ENCODE data around the gene MCTP1.
A peak's percentile ranks its signal among the peaks of the same experiment; 100 is the strongest.

Gene MCTP1

DNA sequence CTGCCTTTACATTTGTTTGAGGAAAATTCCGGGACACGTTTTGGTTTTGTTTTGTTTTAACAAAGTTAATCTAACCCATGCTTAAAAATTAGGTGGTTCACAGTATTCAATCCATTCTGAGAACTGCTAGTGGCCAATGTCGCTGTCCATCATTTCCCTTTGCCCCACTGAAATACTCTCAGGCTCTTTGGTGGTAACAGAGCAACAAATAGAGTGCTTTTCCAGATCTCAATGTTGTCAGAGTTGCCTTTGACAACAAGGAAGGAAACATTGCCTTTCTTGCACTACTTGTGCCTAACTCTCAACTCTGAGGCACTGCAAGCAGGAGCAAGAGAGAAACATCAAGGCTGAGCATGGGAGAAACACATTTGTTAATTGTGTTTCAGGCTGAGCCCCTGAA lies 154.0 kb downstream of the MCTP1 start:
- H3K9ac ChIP-seq (ENCODE audit: low read length) = no peak overlapping the region
- no peaks in the 10 kb centered on the region for H3K79me1 ChIP-seq (ENCODE audit: low read length)
- H2BK120ac ChIP-seq (ENCODE audit: low read depth, low read length) = no peak overlapping the region
- WGBS (ENCODE audit: extremely low coverage, insufficient coverage, low lambda C conversion rate) = no CpG with 5 or more reads among the region's 3 CpGs
- H3K27me3 ChIP-seq (ENCODE audit: insufficient read depth, low read length, poor library complexity) = no peaks in the 10 kb centered on the region
- H2BK15ac ChIP-seq (replicated peaks; ENCODE audit: low read depth) = no peak overlapping the region
- H2BK5ac ChIP-seq (ENCODE audit: low read length) = no peak overlapping the region
- no peak overlapping the region for H3K18ac ChIP-seq (ENCODE audit: low read length)
- no peak overlapping the region for H3K4me2 ChIP-seq (ENCODE audit: low read length)
- H2AK5ac ChIP-seq (ENCODE audit: low read length) = no peak overlapping the region
- H3K36me3 ChIP-seq (ENCODE audit: control insufficient read depth, insufficient read depth, low read length) = no peaks in the 10 kb centered on the region
- no peak overlapping the region for H3K56ac ChIP-seq (ENCODE audit: low read length)
- H3K4me1 ChIP-seq (ENCODE audit: control insufficient read depth, low read depth, low read length) = no peaks in the 10 kb centered on the region
- H3K79me2 ChIP-seq (ENCODE audit: control insufficient read depth, insufficient read depth, low read length) = no peaks in the 10 kb centered on the region
- H3K23ac ChIP-seq (ENCODE audit: low read length) = no peak overlapping the region
- H3K27ac ChIP-seq (ENCODE audit: low read depth, low read length) = no peak overlapping the region
- no peak overlapping the region for H4K5ac ChIP-seq (ENCODE audit: low read length)
- DNase-seq = peak; percentile 63
- H4K8ac ChIP-seq (ENCODE audit: low read depth, low read length) = no peak overlapping the region
- H3K4ac ChIP-seq (ENCODE audit: low read depth, low read length) = no peak overlapping the region
- no peak overlapping the region for H3K4me3 ChIP-seq (ENCODE audit: low read length)

DNA sequence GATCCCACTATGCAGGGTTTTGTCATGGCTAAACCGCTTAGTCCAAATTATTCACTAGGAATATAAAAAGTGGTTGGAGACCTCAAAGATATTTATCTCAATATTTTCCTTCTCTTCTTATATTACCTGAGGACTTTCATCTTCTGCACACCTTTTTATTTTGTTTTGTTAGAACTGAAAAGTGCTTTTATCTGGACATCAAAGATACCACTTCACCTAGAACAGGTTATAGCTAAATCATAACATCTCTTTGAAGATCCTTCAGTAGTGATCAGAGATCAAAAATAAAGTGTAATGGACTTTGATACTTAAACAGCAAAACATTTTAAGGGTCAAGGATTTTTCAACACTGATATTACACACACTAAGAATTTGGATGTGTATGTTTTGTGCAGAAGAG lies 160.2 kb downstream of the MCTP1 start:
- Histone ChIP-seq H2BK15ac (replicated peaks; ENCODE audit: low read depth) (no peak overlapping the region), H3K27ac (ENCODE audit: low read depth, low read length) (no peak overlapping the region), H4K8ac (ENCODE audit: low read depth, low read length) (no peak overlapping the region), H3K4me2 (ENCODE audit: low read length) (no peak overlapping the region), H3K4ac (ENCODE audit: low read depth, low read length) (no peak overlapping the region), H3K79me2 (ENCODE audit: control insufficient read depth, insufficient read depth, low read length) (no peaks in the 10 kb centered on the region), H3K23ac (ENCODE audit: low read length) (no peak overlapping the region), H3K27me3 (ENCODE audit: insufficient read depth, low read length, poor library complexity) (no peaks in the 10 kb centered on the region), H3K9ac (ENCODE audit: low read length) (no peak overlapping the region), H2BK120ac (ENCODE audit: low read depth, low read length) (no peak overlapping the region), H3K4me3 (ENCODE audit: low read length) (no peak overlapping the region), H3K18ac (ENCODE audit: low read length) (no peak overlapping the region), H3K56ac (ENCODE audit: low read length) (no peak overlapping the region), H3K4me1 (ENCODE audit: control insufficient read depth, low read depth, low read length) (no peaks in the 10 kb centered on the region), H3K36me3 (ENCODE audit: control insufficient read depth, insufficient read depth, low read length) (no peaks in the 10 kb centered on the region), H4K5ac (ENCODE audit: low read length) (no peak overlapping the region), H3K79me1 (ENCODE audit: low read length) (no peaks in the 10 kb centered on the region), H2BK5ac (ENCODE audit: low read length) (no peak overlapping the region), H2AK5ac (ENCODE audit: low read length) (no peak overlapping the region)
- no CpG with 5 or more reads among the region's 1 CpG for WGBS (ENCODE audit: extremely low coverage, insufficient coverage, low lambda C conversion rate)
- no peak for DNase-seq

DNA sequence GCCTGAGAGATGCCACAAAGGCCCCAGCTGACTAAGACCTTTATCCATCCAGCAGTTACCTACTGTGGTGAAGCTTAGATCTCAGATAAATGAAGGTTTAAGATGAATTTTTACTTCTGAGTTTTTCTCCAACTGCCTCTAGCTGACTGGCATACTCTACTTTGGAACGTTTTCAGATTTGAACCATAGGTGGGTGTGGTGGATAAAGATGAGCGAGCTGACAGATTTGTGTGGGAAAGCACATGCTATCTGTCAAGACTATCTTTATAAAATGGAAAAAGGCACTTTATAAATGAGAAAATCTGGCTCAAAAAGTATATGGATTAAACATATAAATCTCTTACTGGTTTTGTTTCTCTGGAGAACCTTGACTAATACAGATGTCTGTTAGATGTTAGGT lies 160.8 kb downstream of the MCTP1 start:
- no CpG with 5 or more reads among the region's 2 CpGs for WGBS (ENCODE audit: extremely low coverage, insufficient coverage, low lambda C conversion rate)
- Histone ChIP-seq H3K79me2 (ENCODE audit: control insufficient read depth, insufficient read depth, low read length) (no peaks in the 10 kb centered on the region), H3K4me1 (ENCODE audit: control insufficient read depth, low read depth, low read length) (no peaks in the 10 kb centered on the region), H2AK5ac (ENCODE audit: low read length) (no peak overlapping the region), H3K23ac (ENCODE audit: low read length) (no peak overlapping the region), H4K5ac (ENCODE audit: low read length) (no peak overlapping the region), H3K56ac (ENCODE audit: low read length) (no peak overlapping the region), H3K4ac (ENCODE audit: low read depth, low read length) (no peak overlapping the region), H3K36me3 (ENCODE audit: control insufficient read depth, insufficient read depth, low read length) (no peaks in the 10 kb centered on the region), H2BK5ac (ENCODE audit: low read length) (no peak overlapping the region), H3K27me3 (ENCODE audit: insufficient read depth, low read length, poor library complexity) (no peaks in the 10 kb centered on the region), H3K4me3 (ENCODE audit: low read length) (no peak overlapping the region), H3K18ac (ENCODE audit: low read length) (no peak overlapping the region), H3K9ac (ENCODE audit: low read length) (no peak overlapping the region), H3K27ac (ENCODE audit: low read depth, low read length) (no peak overlapping the region), H2BK120ac (ENCODE audit: low read depth, low read length) (no peak overlapping the region), H3K79me1 (ENCODE audit: low read length) (no peaks in the 10 kb centered on the region), H2BK15ac (replicated peaks; ENCODE audit: low read depth) (no peak overlapping the region), H3K4me2 (ENCODE audit: low read length) (no peak overlapping the region), H4K8ac (ENCODE audit: low read depth, low read length) (no peak overlapping the region)
- DNase-seq = no peak

DNA sequence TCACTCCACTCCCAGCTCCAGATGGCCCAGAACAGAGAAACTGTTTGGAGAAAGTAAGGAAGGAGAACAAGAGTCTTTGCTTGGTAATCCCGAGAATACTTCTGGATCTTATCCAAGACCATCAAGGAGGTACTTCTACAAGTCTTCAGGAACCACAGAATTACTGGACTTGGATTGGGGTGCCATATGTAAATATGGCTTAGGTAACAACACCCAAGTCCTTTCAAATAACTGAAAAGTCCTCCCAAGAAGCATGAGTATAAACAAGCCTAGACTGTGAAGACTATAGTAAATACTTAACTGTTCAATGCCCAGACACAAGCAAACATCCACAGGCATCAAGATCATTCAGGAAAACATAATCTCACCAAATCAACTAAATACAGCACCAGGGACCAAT lies 170.0 kb downstream of the MCTP1 start:
- H2AK5ac ChIP-seq (ENCODE audit: low read length) = no peak overlapping the region
- no peak overlapping the region for H3K9ac ChIP-seq (ENCODE audit: low read length)
- no peak overlapping the region for H3K4ac ChIP-seq (ENCODE audit: low read depth, low read length)
- H3K56ac ChIP-seq (ENCODE audit: low read length) = no peak overlapping the region
- H2BK15ac ChIP-seq (replicated peaks; ENCODE audit: low read depth) = no peak overlapping the region
- no peak overlapping the region for H3K23ac ChIP-seq (ENCODE audit: low read length)
- H3K4me2 ChIP-seq (ENCODE audit: low read length) = no peak overlapping the region
- H3K4me3 ChIP-seq (ENCODE audit: low read length) = no peak overlapping the region
- no peak overlapping the region for H4K8ac ChIP-seq (ENCODE audit: low read depth, low read length)
- WGBS (ENCODE audit: extremely low coverage, insufficient coverage, low lambda C conversion rate) = no CpG with 5 or more reads among the region's 1 CpG
- H3K27me3 ChIP-seq (ENCODE audit: insufficient read depth, low read length, poor library complexity) = no peaks in the 10 kb centered on the region
- H3K27ac ChIP-seq (ENCODE audit: low read depth, low read length) = no peak overlapping the region
- no peaks in the 10 kb centered on the region for H3K36me3 ChIP-seq (ENCODE audit: control insufficient read depth, insufficient read depth, low read length)
- no peak overlapping the region for H2BK120ac ChIP-seq (ENCODE audit: low read depth, low read length)
- no peak overlapping the region for H3K18ac ChIP-seq (ENCODE audit: low read length)
- peaks cover 2% of the 10 kb centered on the region for H3K4me1 ChIP-seq (ENCODE audit: control insufficient read depth, low read depth, low read length)
- no peak overlapping the region for H4K5ac ChIP-seq (ENCODE audit: low read length)
- H2BK5ac ChIP-seq (ENCODE audit: low read length) = no peak overlapping the region
- H3K79me1 ChIP-seq (ENCODE audit: low read length) = no peaks in the 10 kb centered on the region
- no peak for DNase-seq
- no peaks in the 10 kb centered on the region for H3K79me2 ChIP-seq (ENCODE audit: control insufficient read depth, insufficient read depth, low read length)

DNA sequence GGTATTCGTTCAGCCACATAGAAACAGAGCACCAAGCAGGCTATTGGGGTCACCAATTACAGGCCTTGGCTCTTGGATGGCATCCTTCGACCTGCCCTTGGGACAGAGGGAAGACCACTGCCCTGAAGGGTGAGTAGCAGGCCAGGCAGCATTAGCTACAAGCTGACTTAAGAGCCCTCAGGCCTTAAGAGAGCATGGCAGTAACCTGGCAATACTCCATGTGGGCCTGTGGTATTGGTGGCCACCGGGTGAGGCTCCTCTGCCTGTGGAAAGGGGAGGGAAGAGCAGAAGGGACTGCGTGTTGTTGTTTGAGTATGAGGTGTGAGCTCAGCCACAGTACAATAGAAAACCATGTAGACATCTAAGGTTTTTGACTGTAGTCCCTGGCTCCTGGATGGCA lies 170.6 kb downstream of the MCTP1 start:
- Histone ChIP-seq H3K18ac (ENCODE audit: low read length) (no peak overlapping the region), H3K79me1 (ENCODE audit: low read length) (no peaks in the 10 kb centered on the region), H3K23ac (ENCODE audit: low read length) (no peak overlapping the region), H3K56ac (ENCODE audit: low read length) (no peak overlapping the region), H3K27ac (ENCODE audit: low read depth, low read length) (no peak overlapping the region), H4K8ac (ENCODE audit: low read depth, low read length) (no peak overlapping the region), H3K4me1 (ENCODE audit: control insufficient read depth, low read depth, low read length) (peaks cover 2% of the 10 kb centered on the region), H3K4me3 (ENCODE audit: low read length) (no peak overlapping the region), H3K9ac (ENCODE audit: low read length) (no peak overlapping the region), H2BK120ac (ENCODE audit: low read depth, low read length) (no peak overlapping the region), H3K79me2 (ENCODE audit: control insufficient read depth, insufficient read depth, low read length) (no peaks in the 10 kb centered on the region), H3K4me2 (ENCODE audit: low read length) (no peak overlapping the region), H3K36me3 (ENCODE audit: control insufficient read depth, insufficient read depth, low read length) (no peaks in the 10 kb centered on the region), H2AK5ac (ENCODE audit: low read length) (no peak overlapping the region), H2BK5ac (ENCODE audit: low read length) (no peak overlapping the region), H3K27me3 (ENCODE audit: insufficient read depth, low read length, poor library complexity) (no peaks in the 10 kb centered on the region), H2BK15ac (replicated peaks; ENCODE audit: low read depth) (no peak overlapping the region), H3K4ac (ENCODE audit: low read depth, low read length) (no peak overlapping the region), H4K5ac (ENCODE audit: low read length) (no peak overlapping the region)
- DNase-seq = no peak
- WGBS (ENCODE audit: extremely low coverage, insufficient coverage, low lambda C conversion rate) = no CpG with 5 or more reads among the region's 4 CpGs

DNA sequence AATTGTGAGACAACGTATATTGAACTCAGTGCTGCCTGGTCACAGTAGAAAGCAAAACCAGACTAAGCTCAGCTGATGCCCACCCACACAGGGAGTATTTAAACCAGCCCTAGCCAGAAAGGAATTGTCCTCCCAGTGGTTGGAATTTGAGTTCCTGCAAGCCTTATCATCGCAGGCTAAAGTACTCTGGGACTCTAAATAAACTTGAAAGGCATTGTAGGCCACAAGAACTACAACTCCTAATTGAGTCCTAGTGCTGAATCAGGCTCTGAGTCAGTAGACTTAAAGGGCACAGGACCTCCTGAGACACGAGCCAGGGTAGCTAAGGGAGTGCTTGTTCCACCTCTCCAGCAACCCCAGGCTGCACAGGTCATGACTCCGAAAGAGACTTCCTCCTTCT lies 171.4 kb downstream of the MCTP1 start:
- Histone ChIP-seq H2BK120ac (ENCODE audit: low read depth, low read length) (no peak overlapping the region), H3K23ac (ENCODE audit: low read length) (no peak overlapping the region), H3K4me3 (ENCODE audit: low read length) (no peak overlapping the region), H3K79me1 (ENCODE audit: low read length) (no peaks in the 10 kb centered on the region), H3K36me3 (ENCODE audit: control insufficient read depth, insufficient read depth, low read length) (no peaks in the 10 kb centered on the region), H3K56ac (ENCODE audit: low read length) (peak overlapping the region; percentile 18), H4K5ac (ENCODE audit: low read length) (no peak overlapping the region), H3K4me2 (ENCODE audit: low read length) (no peak overlapping the region), H4K8ac (ENCODE audit: low read depth, low read length) (no peak overlapping the region), H2BK15ac (replicated peaks; ENCODE audit: low read depth) (no peak overlapping the region), H3K27me3 (ENCODE audit: insufficient read depth, low read length, poor library complexity) (no peaks in the 10 kb centered on the region), H3K18ac (ENCODE audit: low read length) (no peak overlapping the region), H3K79me2 (ENCODE audit: control insufficient read depth, insufficient read depth, low read length) (no peaks in the 10 kb centered on the region), H2AK5ac (ENCODE audit: low read length) (no peak overlapping the region), H3K9ac (ENCODE audit: low read length) (no peak overlapping the region), H2BK5ac (ENCODE audit: low read length) (no peak overlapping the region), H3K27ac (ENCODE audit: low read depth, low read length) (no peak overlapping the region), H3K4ac (ENCODE audit: low read depth, low read length) (no peak overlapping the region), H3K4me1 (ENCODE audit: control insufficient read depth, low read depth, low read length) (peaks cover 2% of the 10 kb centered on the region)
- DNase-seq = peak; percentile 93
- WGBS (ENCODE audit: extremely low coverage, insufficient coverage, low lambda C conversion rate) = no CpG with 5 or more reads among the region's 4 CpGs

Measured in mesendoderm (in vitro differentiated cells).